ENCODE results near the gene GRIK1. TPM values are rescaled to one million over a fixed set of nuclear protein-coding genes. Genes with fewer than 3 reads are reported as not detected.

Gene GRIK1
- total RNA-seq, 1 experiment from 2014 or later = not detected

- Histone ChIP-seq H3K27me3 (replicated peaks; ENCODE audit: control insufficient read depth, insufficient read depth, low read length) (no peaks in the 10 kb centered on the region), H3K4me3 (ENCODE audit: low read depth, low read length) (no peak overlapping the region), H3K36me3 (ENCODE audit: control insufficient read depth, insufficient read depth, low read length) (no peaks in the 10 kb centered on the region), H3K9me3 (no peaks in the 10 kb centered on the region), H3K4me1 (peaks cover 19% of the 10 kb centered on the region)
- TF ChIP-seq, protein P1, sequence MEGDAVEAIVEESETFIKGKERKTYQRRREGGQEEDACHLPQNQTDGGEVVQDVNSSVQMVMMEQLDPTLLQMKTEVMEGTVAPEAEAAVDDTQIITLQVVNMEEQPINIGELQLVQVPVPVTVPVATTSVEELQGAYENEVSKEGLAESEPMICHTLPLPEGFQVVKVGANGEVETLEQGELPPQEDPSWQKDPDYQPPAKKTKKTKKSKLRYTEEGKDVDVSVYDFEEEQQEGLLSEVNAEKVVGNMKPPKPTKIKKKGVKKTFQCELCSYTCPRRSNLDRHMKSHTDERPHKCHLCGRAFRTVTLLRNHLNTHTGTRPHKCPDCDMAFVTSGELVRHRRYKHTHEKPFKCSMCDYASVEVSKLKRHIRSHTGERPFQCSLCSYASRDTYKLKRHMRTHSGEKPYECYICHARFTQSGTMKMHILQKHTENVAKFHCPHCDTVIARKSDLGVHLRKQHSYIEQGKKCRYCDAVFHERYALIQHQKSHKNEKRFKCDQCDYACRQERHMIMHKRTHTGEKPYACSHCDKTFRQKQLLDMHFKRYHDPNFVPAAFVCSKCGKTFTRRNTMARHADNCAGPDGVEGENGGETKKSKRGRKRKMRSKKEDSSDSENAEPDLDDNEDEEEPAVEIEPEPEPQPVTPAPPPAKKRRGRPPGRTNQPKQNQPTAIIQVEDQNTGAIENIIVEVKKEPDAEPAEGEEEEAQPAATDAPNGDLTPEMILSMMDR (IDR thresholded peaks at IDR 0.05; ENCODE audit: insufficient read depth in 1 of 2, low read depth in 1 of 2, low read length in 1 of 2, severe bottlenecking in 1 of 2, unreplicated experiment in 1 of 2) = no peak
- no peak for DNase-seq
- no TSS peak for BruUV-seq (replicated peaks)
- Mint-ChIP-seq H3K36me3 (ENCODE audit: insufficient read depth, unreplicated experiment) (no peaks in the 10 kb centered on the region), H3K4me3 (ENCODE audit: unreplicated experiment) (no peak overlapping the region), H3K27ac (ENCODE audit: unreplicated experiment) (no peak overlapping the region), H3K9me3 (ENCODE audit: unreplicated experiment) (no peaks in the 10 kb centered on the region), H3K27me3 (ENCODE audit: insufficient read depth, unreplicated experiment) (no peaks in the 10 kb centered on the region), H3K4me1 (ENCODE audit: low read depth, unreplicated experiment) (peaks cover 6% of the 10 kb centered on the region)
- ChIA-PET CTCF (no interaction called here), POLR2A (no interaction called here)
- intact Hi-C loops (cut with micrococcal nuclease; ENCODE audit: unreplicated experiment) = no loop called here
Measured at GRCh38 chr21:29616209-29616751, 323.5 kb downstream of the GRIK1 start.

- Mint-ChIP-seq H3K4me1 (ENCODE audit: low read depth, unreplicated experiment) (peaks cover 6% of the 10 kb centered on the region), H3K27me3 (ENCODE audit: insufficient read depth, unreplicated experiment) (no peaks in the 10 kb centered on the region), H3K27ac (ENCODE audit: unreplicated experiment) (no peak overlapping the region), H3K9me3 (ENCODE audit: unreplicated experiment) (no peaks in the 10 kb centered on the region), H3K4me3 (ENCODE audit: unreplicated experiment) (no peak overlapping the region), H3K36me3 (ENCODE audit: insufficient read depth, unreplicated experiment) (no peaks in the 10 kb centered on the region)
- no peak for DNase-seq
- POLR2A ChIA-PET = no interaction called here
- H3K4me1 ChIP-seq = peaks cover 19% of the 10 kb centered on the region
- no peaks in the 10 kb centered on the region for H3K36me3 ChIP-seq (ENCODE audit: control insufficient read depth, insufficient read depth, low read length)
- no peaks in the 10 kb centered on the region for H3K27me3 ChIP-seq (replicated peaks; ENCODE audit: control insufficient read depth, insufficient read depth, low read length)
- no peaks in the 10 kb centered on the region for H3K9me3 ChIP-seq
- no TSS peak for BruUV-seq (replicated peaks)
- CTCF ChIA-PET = no interaction called here
- TF ChIP-seq, protein P1 (IDR thresholded peaks at IDR 0.05; ENCODE audit: insufficient read depth in 1 of 2, low read depth in 1 of 2, low read length in 1 of 2, severe bottlenecking in 1 of 2, unreplicated experiment in 1 of 2) = no peak
- intact Hi-C loops (cut with micrococcal nuclease; ENCODE audit: unreplicated experiment) = no loop called here
- H3K4me3 ChIP-seq (ENCODE audit: low read depth, low read length) = no peak overlapping the region
Measured at GRCh38 chr21:29613877-29614276, 325.9 kb downstream of the GRIK1 start.

DNA sequence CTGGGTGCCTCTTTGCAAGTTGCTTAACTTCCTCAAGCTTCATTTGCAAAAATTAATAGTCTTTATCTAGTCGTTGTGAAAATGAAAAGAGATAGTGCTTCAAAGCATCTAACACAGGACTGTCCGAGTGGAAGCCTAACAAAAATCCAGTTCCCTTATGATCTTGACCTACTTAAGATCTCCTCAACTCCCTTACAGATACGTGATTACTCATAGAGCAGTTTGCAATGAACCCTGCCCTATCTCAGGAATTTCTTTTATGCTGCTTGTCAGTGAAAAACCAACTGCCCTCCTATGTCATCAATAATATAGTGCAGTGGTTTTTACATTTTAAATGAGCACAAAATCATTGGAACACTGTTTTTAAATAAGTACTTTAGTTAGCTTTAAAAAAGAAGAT is 326.8 kb downstream of the GRIK1 start:
- BruUV-seq (replicated peaks) = no TSS peak
- intact Hi-C loops (cut with micrococcal nuclease; ENCODE audit: unreplicated experiment) = no loop called here
- CTCF ChIA-PET = no interaction called here

More for the DNA sequence above, 326.8 kb downstream of the GRIK1 start:
- no peaks in the 10 kb centered on the region for H3K27me3 Mint-ChIP-seq (ENCODE audit: insufficient read depth, unreplicated experiment)
- POLR2A ChIA-PET = no interaction called here
- H3K9me3 ChIP-seq = no peaks in the 10 kb centered on the region
- no peak overlapping the region for H3K4me3 ChIP-seq (ENCODE audit: low read depth, low read length)
- H3K27me3 ChIP-seq (replicated peaks; ENCODE audit: control insufficient read depth, insufficient read depth, low read length) = no peaks in the 10 kb centered on the region
- H3K36me3 Mint-ChIP-seq (ENCODE audit: insufficient read depth, unreplicated experiment) = no peaks in the 10 kb centered on the region
- TF ChIP-seq, protein P1 (IDR thresholded peaks at IDR 0.05; ENCODE audit: insufficient read depth in 1 of 2, low read depth in 1 of 2, low read length in 1 of 2, severe bottlenecking in 1 of 2, unreplicated experiment in 1 of 2) = no peak
- no peak overlapping the region for H3K4me3 Mint-ChIP-seq (ENCODE audit: unreplicated experiment)
- no peak overlapping the region for H3K27ac Mint-ChIP-seq (ENCODE audit: unreplicated experiment)
- peaks cover 19% of the 10 kb centered on the region for H3K4me1 ChIP-seq
- H3K9me3 Mint-ChIP-seq (ENCODE audit: unreplicated experiment) = no peaks in the 10 kb centered on the region
- H3K4me1 Mint-ChIP-seq (ENCODE audit: low read depth, unreplicated experiment) = peaks cover 6% of the 10 kb centered on the region
- no peaks in the 10 kb centered on the region for H3K36me3 ChIP-seq (ENCODE audit: control insufficient read depth, insufficient read depth, low read length)
- peak in 1 of 2 experiments; percentile 3 for DNase-seq

Measured in Caco-2 (cell line).